Cerebellar nuclear complex (tissue), 1 donor: Measurements from ENCODE around the gene CAB39.

Experiments
- DNase-seq, 2 experiments: peaks; one replicate each; lab custom pipeline; 2025; lab: John Stamatoyannopoulos, UW

The CAB39 gene

GRCh38 chr2:230785346-230785745 lies 72.7 kb downstream of the CAB39 start:
- DNase-seq, result no peak

- no peak for DNase-seq
Measured at GRCh38 chr2:230787101-230787500, 74.5 kb downstream of the CAB39 start.

- DNase-seq, result no peak
Measured at GRCh38 chr2:230788554-230789175, 76.0 kb downstream of the CAB39 start.

- no peak for DNase-seq
Measured at GRCh38 chr2:230790981-230791380, 78.3 kb downstream of the CAB39 start.

- no peak for DNase-seq
Measured at GRCh38 chr2:230793572-230794359, 81.1 kb downstream of the CAB39 start.

GRCh38 chr2:230794497-230794896 lies 81.9 kb downstream of the CAB39 start:
- no peak for DNase-seq

GRCh38 chr2:230795856-230796255 lies 83.2 kb downstream of the CAB39 start:
- DNase-seq, result no peak

GRCh38 chr2:230796280-230796862 lies 83.7 kb downstream of the CAB39 start:
- no peak for DNase-seq

- DNase-seq, result no peak
Measured at GRCh38 chr2:230797515-230798495, 85.2 kb downstream of the CAB39 start.

GRCh38 chr2:230798769-230799399 lies 86.2 kb downstream of the CAB39 start:
- no peak for DNase-seq

- DNase-seq, result no peak
Measured at GRCh38 chr2:230805353-230806017, 92.8 kb downstream of the CAB39 start.

- DNase-seq, result no peak
Measured at GRCh38 chr2:230807729-230808128, 95.1 kb downstream of the CAB39 start.

- no peak for DNase-seq
Measured at GRCh38 chr2:230809015-230809414, 96.4 kb downstream of the CAB39 start.

GRCh38 chr2:230809677-230810251 lies 97.1 kb downstream of the CAB39 start:
- DNase-seq, result no peak

- no peak for DNase-seq
Measured at GRCh38 chr2:230811508-230811907, 98.9 kb downstream of the CAB39 start.

- DNase-seq, result no peak
Measured at GRCh38 chr2:230812033-230812432, 99.4 kb downstream of the CAB39 start.

GRCh38 chr2:230814616-230815015 lies 102.0 kb downstream of the CAB39 start:
- DNase-seq, result no peak

- no peak for DNase-seq
Measured at GRCh38 chr2:230815088-230815487, 102.4 kb downstream of the CAB39 start.

- DNase-seq, result no peak
Measured at GRCh38 chr2:230816735-230817134, 104.1 kb downstream of the CAB39 start.

- no peak for DNase-seq
Measured at GRCh38 chr2:230819433-230819832, 106.8 kb downstream of the CAB39 start.
